Natural killer cell (primary cell): Measurements from ENCODE around the gene PIPOX. TPM values are rescaled to one million over a fixed set of nuclear protein-coding genes. Genes with fewer than 3 reads are reported as not detected.

ENCODE experiments used
- ATAC-seq, 3 donors: fragments of 150-1000 bp in 2 of 3; fragments of 200-7000 bp in 1 of 3; cut with Tn5 transposase; 1 replicate in 1 of 3; 2 replicates in 2 of 3; pipeline ENCODE4 v1.10.0; 2021; ENCODE audit warnings: mild to moderate bottlenecking in 2 of 3, moderate library complexity in 2 of 3
- DNase-seq, 2 donors: peaks; one replicate each; pipeline versions ENCODE4 v3.0.0 to v3.0.0-alpha.2; 2013 to 2021; ENCODE audit warnings: mixed read lengths in 1 of 2
- H3K27ac ChIP-seq: one replicate; pipeline ENCODE4 v1.5.1; 2013; ENCODE audit warnings: mild to moderate bottlenecking, low read length
- H3K27me3 ChIP-seq: one replicate; pipeline ENCODE4 v1.6.1; 2013; ENCODE audit warnings: low read length; ENCODE audit not compliant: control insufficient read depth, insufficient read depth
- H3K36me3 ChIP-seq: one replicate; pipeline ENCODE4 v1.6.1; 2013; ENCODE audit warnings: low read length; ENCODE audit not compliant: control insufficient read depth, insufficient read depth
- H3K4me1 ChIP-seq: one replicate; pipeline ENCODE4 v1.6.1; 2013; ENCODE audit warnings: low read length; ENCODE audit not compliant: control insufficient read depth, insufficient read depth
- H3K4me3 ChIP-seq: one replicate; pipeline ENCODE4 v1.5.1; 2013; ENCODE audit warnings: low read length
- H3K9me3 ChIP-seq: one replicate; pipeline ENCODE4 v1.6.1; 2013; ENCODE audit warnings: low read length; ENCODE audit not compliant: control insufficient read depth, insufficient read depth
- H3K27ac Mint-ChIP-seq, 2 donors: one replicate each; pipeline ENCODE4 v1.8.0; 2022; ENCODE audit warnings: mild to moderate bottlenecking in 2 of 2, mixed read lengths in 2 of 2, moderate library complexity in 1 of 2
- H3K27me3 Mint-ChIP-seq, 2 donors: one replicate each; pipeline ENCODE4 v1.8.0; 2022; ENCODE audit warnings: low read depth in 2 of 2, mixed read lengths in 2 of 2
- H3K36me3 Mint-ChIP-seq: one replicate; pipeline ENCODE4 v1.8.0; 2022; ENCODE audit warnings: mixed read lengths
- H3K4me1 Mint-ChIP-seq, 2 donors: one replicate each; pipeline ENCODE4 v1.8.0; 2022; ENCODE audit warnings: mixed read lengths in 2 of 2
- H3K4me3 Mint-ChIP-seq: one replicate; pipeline ENCODE4 v1.8.0; 2022; ENCODE audit warnings: mild to moderate bottlenecking, moderate library complexity, mixed read lengths
- H3K9me3 Mint-ChIP-seq, 2 donors: one replicate each; pipeline ENCODE4 v1.8.0; 2022; ENCODE audit warnings: mixed read lengths in 2 of 2
- CTCF ChIP-seq: fragments of 200-600 bp; IDR thresholded peaks from one replicate; pipeline ENCODE4 v1.8.0; 2022; ENCODE audit warnings: antibody characterized with exemption
- WGBS: methylation state at CpG from one replicate; pipeline ENCODE4 v1.1.7; 2013; ENCODE audit warnings: missing lambda C conversion rate; ENCODE audit not compliant: insufficient coverage; 5-methylcytosine and 5-hydroxymethylcytosine counted together
- intact Hi-C: fragments of 100-400 bp; cut with micrococcal nuclease; formaldehyde crosslinking; loops from one replicate; pipeline ENCODE4 v1.14.2; 2022
- total RNA-seq, 4 donors: library from RNA; stranded (reverse); fragments of 120-200 nt in 1 of 4; gene quantifications; one replicate each; pipeline versions ENCODE4 v1.2.3 to v1.2.4, GENCODE V29; 2013 to 2022

PIPOX gene
- total RNA-seq, 3 donors from 2014 or later (not counting 1 experiment from before 2014, with no cell fraction given), result 3.0 to 5.8 (median 3.4) TPM

DNA sequence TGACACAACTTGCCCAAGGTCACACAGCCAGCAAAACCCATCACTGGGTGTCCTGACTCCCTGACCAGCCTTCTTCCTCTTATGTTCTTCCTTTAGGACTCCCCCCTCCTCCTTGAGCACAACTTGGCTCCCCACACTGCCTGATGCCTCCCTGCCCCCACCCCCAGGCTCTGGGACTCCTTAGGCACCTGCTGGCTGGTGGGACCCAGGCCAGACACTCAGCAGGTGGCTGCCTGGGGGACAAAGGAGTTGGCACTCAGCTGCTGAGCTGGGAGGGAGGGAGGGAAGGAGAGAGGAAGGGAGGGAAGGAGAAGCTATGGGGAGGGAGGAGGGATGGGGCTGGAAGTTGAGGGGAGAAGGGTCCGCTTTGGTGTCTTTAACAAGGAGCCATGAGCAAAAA lies 45.1 kb upstream of the PIPOX start:
- H3K4me1 ChIP-seq, result no peaks in the 10 kb centered on the region
- no peaks in the 10 kb centered on the region for H3K9me3 ChIP-seq
- no peak overlapping the region for H3K4me3 ChIP-seq
- DNase-seq (no peak), ATAC-seq (no peak)
- intact Hi-C loops, result no loop called here
- Mint-ChIP-seq H3K4me1 (no peaks in the 10 kb centered on the region), H3K27ac (no peak overlapping the region), H3K4me3 (no peak overlapping the region), H3K9me3 (no peaks in the 10 kb centered on the region), H3K27me3 (peaks cover 2 to 5% of the 10 kb centered on the region in 2 donors), H3K36me3 (no peaks in the 10 kb centered on the region)
- H3K36me3 ChIP-seq, result no peaks in the 10 kb centered on the region
- no peak for TF ChIP-seq CTCF
- 88% methylated on average over 1 of the region's 1 CpG for WGBS
- H3K27ac ChIP-seq, result no peak overlapping the region
- H3K27me3 ChIP-seq, result peaks cover 3% of the 10 kb centered on the region

DNA sequence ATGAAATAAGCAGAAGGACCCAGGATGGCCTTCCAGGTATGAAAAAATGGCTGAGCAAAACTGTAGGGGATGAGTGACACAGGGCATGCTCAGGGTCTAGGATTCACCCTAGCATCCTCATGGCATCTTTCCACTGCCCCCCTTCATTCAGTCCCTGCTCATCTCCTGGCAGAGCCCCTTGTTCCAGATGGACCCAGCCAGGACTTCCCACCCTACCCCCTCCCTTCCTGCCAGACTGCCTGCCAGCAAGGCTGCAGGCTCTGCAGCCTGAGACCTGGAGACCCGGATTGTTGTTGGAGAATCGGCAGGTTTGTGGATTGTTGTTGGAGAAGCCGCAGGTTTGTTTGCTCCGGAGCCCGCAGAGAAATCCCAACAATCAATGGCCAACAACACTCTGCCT lies 43.7 kb upstream of the PIPOX start:
- peaks cover 15% of the 10 kb centered on the region for H3K27me3 ChIP-seq
- H3K27me3 Mint-ChIP-seq, result peaks cover 15 to 16% of the 10 kb centered on the region in 2 donors
- H3K36me3 Mint-ChIP-seq, result no peaks in the 10 kb centered on the region

GRCh38 chr17:29000973-29001372 lies 42.0 kb upstream of the PIPOX start:
- H3K4me3 ChIP-seq, result no peak overlapping the region
- peaks cover under 1% of the 10 kb centered on the region for H3K4me1 ChIP-seq
- H3K4me1 Mint-ChIP-seq, result peaks cover 0 to 7% of the 10 kb centered on the region in 2 donors
- peaks cover 26% of the 10 kb centered on the region for H3K27me3 ChIP-seq
- WGBS, result 90% methylated on average over 3 of the region's 5 CpGs
- no peak overlapping the region for H3K27ac Mint-ChIP-seq
- ATAC-seq (no peak), DNase-seq (no peak)
- intact Hi-C loops, result no loop called here
- H3K9me3 Mint-ChIP-seq, result no peaks in the 10 kb centered on the region
- peaks cover 22 to 29% of the 10 kb centered on the region in 2 donors for H3K27me3 Mint-ChIP-seq
- H3K9me3 ChIP-seq, result no peaks in the 10 kb centered on the region
- H3K36me3 ChIP-seq, result no peaks in the 10 kb centered on the region
- no peak overlapping the region for H3K27ac ChIP-seq
- no peaks in the 10 kb centered on the region for H3K36me3 Mint-ChIP-seq
- no peak overlapping the region for H3K4me3 Mint-ChIP-seq
- TF ChIP-seq CTCF, result no peak

More for the DNA sequence above, 43.7 kb upstream of the PIPOX start:
- no peaks in the 10 kb centered on the region for H3K4me1 Mint-ChIP-seq
- intact Hi-C loops, result no loop called here
- Histone ChIP-seq H3K36me3 (no peaks in the 10 kb centered on the region), H3K9me3 (no peaks in the 10 kb centered on the region), H3K4me1 (no peaks in the 10 kb centered on the region), H3K27ac (no peak overlapping the region), H3K4me3 (no peak overlapping the region)
- TF ChIP-seq CTCF, result no peak
- ATAC-seq, result no peak
- no peaks in the 10 kb centered on the region for H3K9me3 Mint-ChIP-seq
- no peak overlapping the region for H3K27ac Mint-ChIP-seq
- no peak for DNase-seq
- WGBS, result 60% methylated on average over 5 of the region's 5 CpGs
- no peak overlapping the region for H3K4me3 Mint-ChIP-seq

DNA sequence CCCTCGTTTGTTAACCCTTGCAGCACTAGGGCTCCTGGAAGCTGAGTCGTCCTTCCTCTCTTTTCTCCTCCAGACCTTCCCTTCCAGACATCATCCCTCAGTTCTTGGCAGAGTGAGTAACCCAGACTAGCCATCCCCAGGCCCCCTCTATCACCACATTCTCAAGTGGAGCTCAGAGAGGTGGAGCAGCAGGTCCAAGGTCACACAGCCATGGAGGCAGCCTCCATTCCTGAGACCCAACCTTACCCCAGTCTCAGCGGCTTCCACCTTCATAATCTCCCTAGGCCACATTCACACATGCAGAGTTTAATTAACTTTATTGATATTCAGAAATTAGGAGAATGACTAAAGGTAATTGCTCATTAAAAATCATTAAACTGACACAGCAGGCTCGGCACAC lies 40.1 kb upstream of the PIPOX start:
- Mint-ChIP-seq H3K27ac (no peak overlapping the region), H3K4me3 (no peak overlapping the region), H3K9me3 (no peaks in the 10 kb centered on the region), H3K27me3 (peaks cover 30 to 38% of the 10 kb centered on the region in 2 donors), H3K36me3 (no peaks in the 10 kb centered on the region), H3K4me1 (peaks cover 0 to 7% of the 10 kb centered on the region in 2 donors)
- 61% methylated on average over 4 of the region's 4 CpGs for WGBS
- H3K4me3 ChIP-seq, result no peak overlapping the region
- no peak overlapping the region for H3K27ac ChIP-seq
- no peak for DNase-seq
- peaks cover 40% of the 10 kb centered on the region for H3K27me3 ChIP-seq
- TF ChIP-seq CTCF, result no peak
- H3K36me3 ChIP-seq, result no peaks in the 10 kb centered on the region
- ATAC-seq, result no peak
- intact Hi-C loops, result no loop called here
- no peaks in the 10 kb centered on the region for H3K9me3 ChIP-seq
- H3K4me1 ChIP-seq, result peaks cover 3% of the 10 kb centered on the region
